Epidermal melanocyte (primary cell): ENCODE data around the gene PPP6R3.
"Not testable (repeated sequence)": the region's sequence is repeated elsewhere in the genome, so short reads cannot be mapped to it uniquely, and the experiment has no call there.

Source experiments
- DNase-seq: peaks from one replicate; pipeline ENCODE4 v3.0.0; 2011; ENCODE audit warnings: low spot score; ENCODE audit not compliant: insufficient read length

The PPP6R3 gene

DNA sequence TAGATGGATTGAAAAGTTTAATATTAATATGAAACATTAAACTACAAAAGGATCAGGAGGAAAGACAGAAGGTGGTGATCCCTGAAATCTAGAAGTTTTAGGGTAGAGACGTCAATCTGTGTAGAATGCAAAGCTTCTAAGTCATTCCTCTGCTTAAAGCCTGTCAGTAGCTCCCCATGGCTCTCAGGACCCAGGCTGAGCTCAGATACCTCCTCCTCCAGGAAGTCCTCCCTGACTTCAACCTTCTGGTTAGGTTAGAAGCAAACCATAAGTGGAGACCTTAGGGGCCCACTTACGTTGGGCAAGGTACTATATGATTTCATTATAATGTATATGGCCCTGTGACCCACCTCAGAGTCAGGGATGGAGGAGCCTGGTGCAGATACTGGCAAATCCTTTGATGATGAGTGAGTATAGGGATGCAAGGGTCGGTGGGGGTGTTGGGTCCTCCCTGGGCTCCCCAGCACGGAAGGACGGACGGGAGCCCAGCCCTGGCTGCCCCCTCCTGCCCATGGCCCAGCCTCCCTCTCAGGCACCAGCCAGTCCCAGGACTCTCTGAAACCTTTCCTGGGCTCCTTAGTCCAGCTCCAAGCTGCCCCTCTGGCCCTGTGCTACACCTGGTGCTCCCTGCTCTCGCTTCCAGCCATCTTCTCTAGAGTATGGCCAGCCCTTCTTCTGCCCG lies 3.2 kb upstream of the PPP6R3 start:
- DNase-seq = no peak

DNA sequence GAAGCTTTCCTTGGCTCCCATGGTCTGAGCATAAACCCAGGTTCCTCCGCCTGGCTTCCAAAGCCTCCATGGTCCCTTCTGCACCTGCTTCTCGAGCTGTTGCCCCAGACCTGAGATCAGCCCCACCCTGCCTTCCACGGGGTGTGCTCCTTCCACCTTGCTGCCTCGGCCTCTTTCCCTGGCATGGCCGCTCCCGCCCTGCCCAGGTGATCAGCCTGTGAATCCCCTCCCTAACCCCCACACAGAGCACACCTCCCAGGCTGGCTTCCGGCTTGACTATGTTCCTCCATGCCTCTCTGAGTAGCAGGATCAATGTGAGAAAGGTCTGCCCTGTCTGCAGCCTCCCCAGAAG lies 2.7 kb upstream of the PPP6R3 start:
- no peak for DNase-seq

DNA sequence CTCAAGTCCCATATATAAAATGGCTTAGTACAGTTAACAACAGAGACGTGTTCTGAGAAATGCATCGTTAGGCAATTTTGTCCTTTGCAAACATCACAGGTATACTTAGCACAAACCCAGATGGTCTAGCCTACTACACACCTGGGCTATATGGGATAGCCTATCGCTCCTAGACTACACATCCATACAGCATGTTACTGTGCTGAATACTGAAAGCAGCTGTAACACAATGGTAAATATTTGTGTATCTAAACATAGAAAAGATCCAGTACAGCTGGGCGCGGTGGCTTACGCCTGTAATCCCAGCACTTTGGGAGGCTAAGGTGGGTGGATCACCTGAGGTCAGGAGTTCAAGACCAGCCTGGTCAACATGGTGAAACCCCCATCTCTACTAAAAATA lies 2.2 kb upstream of the PPP6R3 start:
- DNase-seq = not testable (repeated sequence)

DNA sequence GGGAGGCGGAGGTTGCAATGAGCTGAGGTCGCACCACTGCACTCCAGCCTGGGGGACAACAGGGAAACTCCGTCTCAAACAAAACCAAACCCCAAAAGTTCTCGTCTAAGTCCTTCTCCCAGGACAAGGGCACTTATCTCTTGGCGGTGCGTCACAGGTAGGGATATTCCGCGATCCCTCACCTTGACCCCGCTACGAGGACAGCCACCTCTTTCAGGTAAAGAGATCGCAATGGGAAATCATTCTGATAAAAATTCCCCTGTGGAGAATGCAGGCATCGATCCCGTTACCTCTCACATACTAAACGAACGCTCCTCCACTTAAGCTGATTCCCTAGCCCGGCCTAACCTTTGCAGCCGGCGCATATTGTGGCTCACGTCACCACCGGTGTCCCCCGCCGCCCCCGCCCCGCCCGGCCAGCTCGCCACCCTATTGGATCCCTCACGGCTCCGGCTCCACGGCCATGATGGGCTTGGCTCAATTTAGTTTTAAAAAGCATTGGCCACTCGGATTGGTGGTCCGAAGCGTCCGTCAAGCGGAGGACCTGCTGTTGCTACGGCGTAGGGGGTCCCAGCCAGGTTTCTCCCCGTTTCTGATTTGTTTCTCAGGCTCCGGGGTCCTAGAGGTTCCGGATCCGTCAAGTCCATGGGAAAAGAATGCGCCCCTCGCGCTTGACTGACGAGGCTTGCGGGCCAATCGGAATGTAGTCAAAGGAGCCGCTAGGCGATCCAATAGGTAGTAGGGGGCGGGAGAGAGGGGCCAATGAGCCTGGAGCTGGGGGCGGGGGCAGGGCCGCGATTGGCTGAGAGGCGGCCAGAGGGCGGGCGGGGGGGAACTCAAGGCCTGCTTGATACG lies 439 bp upstream of the PPP6R3 start:
- DNase-seq = peak; percentile 98

DNA sequence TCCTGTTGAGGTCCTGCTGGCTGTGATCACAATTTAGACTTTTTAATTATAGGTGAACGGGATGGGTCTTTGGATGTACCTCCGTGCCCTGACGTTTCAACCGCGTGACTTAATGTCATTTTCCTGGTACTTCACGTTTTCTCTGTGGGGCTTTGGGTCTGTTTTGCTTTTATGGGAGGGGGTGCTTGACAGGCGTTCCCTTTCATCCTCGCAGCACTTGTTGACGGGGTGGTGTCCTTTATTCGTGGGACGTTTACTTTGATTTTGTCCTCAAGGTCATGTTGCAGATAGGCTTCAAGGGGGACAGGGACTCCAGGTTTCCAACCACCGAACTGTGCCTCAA lies 994 bp downstream of the PPP6R3 start:
- no peak for DNase-seq

DNA sequence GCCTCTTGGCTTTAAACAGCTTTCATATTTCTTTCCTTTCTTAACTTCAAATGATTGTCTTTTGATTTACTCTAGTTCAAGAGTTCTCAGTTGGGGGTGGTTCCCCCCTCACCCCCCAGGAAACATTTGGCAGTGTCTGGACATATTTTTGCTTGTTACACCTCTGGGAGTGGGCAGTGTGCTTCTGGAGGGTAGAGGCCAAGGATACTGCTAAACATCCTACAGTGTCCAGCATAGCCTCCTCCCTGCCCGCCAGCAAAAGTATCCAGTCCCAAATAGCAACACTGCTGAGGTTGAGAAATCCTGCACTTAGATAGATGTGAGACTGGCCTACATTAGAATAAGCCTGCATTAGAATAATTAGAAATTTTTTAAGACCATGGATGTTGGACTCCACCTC lies 3.2 kb downstream of the PPP6R3 start:
- DNase-seq = no peak

DNA sequence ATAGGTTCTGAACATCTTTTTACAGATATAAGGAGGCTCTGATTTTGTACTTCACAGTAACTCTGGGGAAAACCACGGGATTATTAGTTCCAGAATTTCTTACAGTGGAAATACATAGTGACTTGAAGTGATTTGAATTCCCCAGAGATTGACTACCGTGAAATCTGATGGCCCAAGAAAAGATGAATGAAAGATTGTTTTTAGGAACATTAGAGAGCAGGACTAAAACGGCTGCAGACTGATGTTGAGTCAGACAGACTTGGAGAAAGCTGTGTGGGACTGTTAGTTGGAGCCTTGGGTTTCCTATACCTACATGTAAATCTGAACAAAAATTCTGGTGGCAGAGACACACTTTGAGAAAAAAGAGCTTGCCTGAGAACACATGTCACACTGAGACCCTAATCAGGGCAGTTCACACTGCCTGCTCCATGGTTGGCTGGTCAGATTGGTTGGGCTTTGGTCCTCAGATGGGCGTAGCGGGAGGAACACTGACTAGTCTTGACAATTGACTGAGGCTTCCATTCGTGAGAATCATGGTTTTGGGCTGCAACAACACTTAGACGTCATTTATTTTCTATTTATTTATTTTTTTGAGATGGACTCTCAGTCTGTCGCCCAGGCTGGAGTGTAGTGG lies 6.8 kb downstream of the PPP6R3 start:
- DNase-seq = no peak

DNA sequence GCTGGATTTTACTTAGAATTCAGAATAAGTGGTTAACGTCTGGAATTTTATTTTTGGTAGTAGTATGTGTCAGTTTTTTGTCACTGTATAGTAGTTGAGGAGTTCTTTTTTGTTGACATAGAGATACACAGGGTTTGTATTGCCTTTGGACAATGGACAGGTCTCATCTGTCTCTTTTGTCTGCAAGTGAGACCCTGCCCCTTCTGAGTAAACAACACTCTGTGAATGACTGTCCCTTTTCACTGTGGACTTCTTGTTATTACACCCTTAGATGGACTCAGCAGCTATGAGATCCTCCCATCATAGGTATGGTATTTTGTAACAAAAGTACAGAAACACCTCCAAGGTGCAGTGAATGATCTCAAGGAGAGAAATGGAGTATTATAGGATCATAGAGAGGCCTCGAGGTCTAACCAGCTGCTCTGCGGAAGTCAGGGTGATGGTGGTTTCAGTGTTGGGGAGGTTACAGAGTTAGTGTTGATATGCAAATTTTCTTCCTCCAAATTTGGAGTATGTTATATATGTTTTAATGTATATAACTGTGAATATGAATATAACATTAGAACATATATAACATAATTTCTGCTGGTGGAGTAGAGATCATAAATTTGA lies 7.8 kb downstream of the PPP6R3 start:
- DNase-seq = no peak

DNA sequence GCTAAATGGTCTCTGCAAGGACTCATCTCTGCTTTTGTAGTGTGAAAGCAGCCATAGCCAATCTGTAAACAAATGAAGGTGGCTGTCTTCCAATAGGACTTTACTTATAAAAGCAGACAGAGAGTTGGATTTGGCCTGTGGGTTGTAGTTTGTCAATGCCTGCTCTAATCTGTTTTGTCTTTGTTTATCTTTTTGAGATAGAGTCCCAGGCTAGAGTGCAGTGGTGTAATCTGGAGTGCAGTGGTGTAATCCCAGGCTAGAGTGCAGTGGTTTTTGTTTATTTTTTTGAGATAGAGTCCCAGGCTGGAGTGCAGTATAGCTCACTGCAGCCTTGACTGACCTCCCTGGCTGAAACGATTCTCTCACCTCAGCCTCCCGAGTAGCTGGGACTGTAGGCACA lies 8.6 kb downstream of the PPP6R3 start:
- no peak for DNase-seq

DNA sequence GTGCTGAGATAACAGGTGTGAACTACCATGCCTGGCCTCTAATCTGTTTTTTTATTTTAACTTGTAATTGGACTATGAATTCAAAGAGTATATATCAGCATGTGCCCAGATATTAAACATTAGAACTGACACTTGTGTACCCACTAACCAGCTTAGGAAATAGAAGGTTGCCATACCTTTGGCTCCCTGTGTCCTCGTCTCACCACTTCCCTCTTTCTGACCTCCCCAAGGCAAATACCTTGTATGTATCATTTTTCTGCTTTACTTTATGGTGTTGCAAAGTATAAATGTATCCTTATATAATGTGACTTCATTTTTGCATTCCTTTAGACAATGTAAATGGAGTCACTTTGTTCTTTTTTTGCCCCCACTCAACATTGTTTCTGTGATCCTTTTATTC lies 9.1 kb downstream of the PPP6R3 start:
- DNase-seq = no peak

DNA sequence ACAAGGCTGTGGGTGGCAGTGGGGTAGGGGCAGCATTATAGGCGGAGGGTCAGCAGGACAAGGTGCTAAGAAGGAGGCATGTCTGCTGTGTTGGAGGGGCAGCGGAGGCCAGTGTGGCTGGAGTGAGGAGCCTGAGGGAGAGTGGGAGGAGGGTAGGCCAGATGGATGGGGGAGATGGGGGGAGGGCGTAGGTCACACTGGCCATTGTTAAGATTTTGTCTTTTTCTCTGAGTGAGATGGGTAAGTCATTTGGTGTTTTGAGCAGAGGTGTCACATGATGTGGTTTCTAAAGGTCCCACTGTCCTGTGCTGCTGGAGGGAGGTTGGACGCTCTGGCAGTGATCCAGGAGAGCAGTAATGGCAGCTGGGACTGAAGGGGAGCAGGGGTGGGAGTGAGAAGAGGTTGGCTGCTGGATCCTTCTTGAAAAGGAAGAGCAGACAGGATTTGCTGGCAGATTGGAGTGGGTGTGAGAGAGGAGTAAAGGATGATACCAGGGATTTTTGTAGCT lies 9.8 kb downstream of the PPP6R3 start:
- no peak for DNase-seq

DNA sequence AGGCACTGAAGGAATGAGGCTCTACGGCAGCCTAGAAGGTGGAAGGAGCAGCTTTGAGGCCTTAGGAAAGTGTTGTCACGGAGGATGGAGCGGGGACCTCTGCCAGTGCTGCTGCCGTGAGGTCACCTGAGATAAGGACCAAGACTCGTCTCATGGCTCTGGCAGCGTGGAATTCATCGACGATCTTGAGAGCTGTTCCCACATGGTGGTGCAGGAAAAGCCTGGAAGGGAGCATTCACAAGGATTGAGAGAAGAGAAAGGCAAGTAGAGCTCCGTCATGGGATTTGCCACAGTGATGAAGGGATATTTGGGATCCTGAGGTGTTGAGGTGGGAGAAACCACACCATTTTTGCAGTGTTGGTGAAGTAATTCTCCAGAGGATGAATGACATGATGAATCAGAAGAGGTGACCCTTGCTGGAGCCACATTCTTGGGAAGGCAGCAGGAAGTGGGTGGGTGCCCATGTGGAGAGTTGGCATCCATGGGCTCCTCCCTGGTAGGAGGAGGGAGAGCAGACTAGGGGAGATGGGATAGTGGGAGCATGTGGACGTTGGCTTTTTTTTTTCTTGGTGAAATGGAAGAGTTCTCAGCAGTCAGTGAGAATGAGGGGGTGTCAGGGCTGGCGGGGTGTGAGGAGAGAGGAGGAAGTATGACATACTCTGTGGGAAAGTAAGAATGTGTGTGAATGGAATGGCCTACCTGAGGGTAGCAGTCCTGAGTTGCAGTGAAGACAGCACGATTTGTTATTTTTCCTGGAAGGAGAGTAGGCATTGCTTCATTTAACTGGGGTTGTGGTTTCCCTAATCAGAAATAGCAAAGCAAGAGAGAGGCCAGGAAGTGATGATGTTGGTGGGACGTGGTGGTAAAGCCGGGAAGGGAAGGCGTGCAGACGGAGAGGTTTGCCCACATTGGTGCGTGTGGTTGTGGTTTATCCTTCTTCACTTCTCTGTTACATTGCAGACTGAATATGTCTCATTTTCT lies 11.1 kb downstream of the PPP6R3 start:
- DNase-seq = no peak

DNA sequence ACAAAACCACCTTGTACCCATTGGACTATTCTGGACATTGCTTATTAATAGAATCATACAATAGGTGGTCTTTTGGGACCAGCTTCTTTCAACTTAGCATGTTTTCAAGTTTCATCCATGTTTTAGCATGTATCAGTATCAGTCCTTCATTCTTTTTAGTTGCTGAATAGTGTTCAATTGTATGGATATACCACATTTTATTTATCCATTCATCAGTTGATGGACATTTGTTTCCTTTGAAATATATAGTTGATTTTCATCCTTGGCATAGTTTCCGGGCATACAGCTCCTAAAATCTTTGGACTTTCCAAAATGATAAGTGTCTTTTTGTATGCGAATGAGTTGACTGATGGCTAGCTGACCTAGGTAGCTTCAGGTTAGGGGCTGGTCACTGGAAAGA lies 12.2 kb downstream of the PPP6R3 start:
- no peak for DNase-seq

DNA sequence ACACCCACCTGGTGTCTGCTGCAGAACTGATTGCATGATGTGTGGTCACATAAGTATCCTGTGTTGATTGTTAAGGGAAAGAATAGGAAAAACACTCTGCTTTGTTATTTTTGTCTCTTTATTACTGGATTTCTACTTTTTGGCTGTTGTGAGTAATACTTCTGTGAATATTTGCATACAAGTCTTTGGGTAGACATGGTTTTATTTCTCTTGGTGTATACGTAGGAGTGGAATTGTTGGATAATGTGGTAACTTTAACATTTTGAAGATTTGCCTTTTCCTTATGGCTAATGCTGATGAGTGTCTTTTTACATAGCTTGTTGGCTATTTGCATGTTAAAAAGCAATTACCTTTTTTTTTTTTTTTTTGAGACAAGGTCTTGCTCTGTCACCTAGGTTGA lies 13.1 kb downstream of the PPP6R3 start:
- DNase-seq = no peak

DNA sequence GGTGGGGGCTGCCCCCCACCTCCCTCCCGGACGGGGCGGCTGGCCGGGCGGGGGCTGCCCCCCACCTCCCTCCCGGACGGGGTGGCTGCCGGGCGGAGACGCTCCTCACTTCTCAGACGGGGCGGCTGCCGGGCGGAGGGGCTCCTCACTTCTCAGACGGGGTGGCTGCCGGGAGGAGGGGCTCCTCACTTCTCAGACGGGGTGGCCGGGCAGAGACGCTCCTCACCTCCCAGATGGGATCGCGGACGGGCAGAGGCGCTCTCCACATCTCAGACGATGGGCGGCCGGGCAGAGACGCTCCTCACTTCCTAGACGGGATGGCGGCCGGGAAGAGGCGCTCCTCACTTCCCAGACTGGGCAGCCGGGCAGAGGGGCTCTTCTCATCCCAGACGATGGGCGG lies 15.1 kb downstream of the PPP6R3 start:
- DNase-seq = not testable (repeated sequence)

DNA sequence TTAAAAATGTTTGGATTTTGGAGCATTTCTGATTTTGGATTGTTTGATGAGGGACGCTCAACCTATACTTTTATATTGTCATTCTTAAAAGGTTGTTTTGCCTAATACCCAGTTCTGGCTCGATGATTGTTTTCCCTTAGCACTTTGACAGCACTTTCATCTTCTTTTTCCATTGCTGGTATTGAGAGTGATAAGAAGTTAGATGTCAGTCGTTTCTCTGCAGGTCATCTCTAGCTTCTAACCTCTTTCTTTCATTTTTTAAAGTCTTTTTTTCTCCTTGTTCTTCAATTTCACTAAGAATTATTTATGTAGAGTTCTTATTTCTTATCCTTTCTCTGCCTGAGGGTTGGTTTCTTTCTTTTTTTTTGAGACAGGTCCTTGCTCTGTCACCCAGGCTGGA lies 18.8 kb downstream of the PPP6R3 start:
- no peak for DNase-seq

DNA sequence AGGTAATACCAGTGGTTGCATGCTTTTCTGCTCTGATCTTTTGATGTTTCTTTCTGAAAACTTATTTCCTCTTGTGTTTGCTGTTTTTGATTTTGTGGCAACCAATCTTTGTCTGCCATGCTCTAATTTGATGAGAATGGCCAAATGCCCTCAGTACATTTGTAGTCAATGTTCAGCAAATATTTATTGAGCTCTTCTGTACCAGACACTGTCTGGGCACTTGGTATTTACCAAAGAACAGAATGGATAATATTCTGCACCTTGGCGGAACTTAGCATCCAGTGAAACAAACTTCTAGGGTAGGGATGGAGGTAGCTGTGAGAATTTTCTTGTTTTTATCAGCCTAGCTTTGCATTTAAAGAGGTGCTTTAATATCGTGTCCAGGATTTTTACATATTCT lies 19.6 kb downstream of the PPP6R3 start:
- DNase-seq = no peak

DNA sequence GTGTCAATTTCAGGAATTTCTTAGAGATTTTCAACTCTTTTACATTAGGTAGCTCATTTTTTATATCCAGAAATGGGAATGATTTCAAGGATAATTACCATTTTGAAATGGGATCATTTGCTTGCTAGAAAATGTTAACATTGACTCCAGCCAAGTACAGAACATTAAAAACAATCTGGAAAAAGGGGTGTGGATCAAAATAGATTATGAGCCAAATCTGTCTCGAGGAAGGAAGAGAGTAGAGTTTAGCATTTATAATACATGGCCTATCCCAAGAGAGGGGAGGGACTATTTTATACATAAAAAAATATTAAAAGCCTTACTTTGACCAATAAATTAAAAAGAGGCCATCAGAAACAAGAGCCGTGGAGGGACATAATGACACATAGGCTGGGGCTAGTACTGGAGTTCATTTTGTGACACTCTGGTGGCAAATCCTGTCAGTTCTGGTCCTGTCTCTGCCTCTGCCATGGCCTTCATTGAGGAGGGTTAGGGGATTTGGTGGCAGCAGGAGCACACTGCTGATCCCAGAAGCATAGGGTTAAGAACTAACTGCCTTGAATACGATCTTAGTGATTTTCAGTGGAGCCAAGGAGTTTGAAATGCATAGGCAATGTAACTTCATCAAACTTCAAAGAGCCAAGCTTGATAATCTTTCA lies 20.4 kb downstream of the PPP6R3 start:
- no peak for DNase-seq

DNA sequence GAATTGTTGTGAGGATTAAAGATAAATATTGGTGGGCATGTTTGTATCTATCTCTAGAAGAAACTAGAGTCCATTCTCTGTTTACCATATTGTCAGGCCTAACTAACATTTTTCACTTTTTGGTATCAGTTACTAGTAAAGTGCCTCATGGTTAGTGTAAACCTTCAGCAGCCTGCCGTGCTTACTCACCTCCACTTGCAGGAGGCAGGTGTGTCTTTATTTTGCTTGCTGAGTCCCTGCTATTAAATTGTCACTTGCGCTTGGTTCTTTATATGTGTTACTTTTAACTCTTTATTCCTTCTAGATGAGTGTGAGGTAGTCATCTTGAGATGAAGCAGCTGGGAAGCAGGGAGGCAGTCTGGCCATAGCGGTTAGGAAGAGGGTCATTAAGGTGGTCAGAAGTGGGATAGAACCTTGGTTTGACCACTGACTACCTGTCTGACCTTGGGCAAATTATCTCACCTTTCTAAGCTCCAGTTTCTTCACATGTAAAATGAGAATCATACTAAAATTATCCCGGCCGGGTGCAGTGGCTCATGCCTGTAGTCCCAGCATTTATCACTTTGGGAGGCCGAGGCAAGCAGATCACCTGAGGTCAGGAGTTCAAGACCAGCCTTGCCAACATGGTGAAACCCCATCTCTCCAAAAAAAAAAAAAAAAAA lies 21.2 kb downstream of the PPP6R3 start:
- no peak for DNase-seq

DNA sequence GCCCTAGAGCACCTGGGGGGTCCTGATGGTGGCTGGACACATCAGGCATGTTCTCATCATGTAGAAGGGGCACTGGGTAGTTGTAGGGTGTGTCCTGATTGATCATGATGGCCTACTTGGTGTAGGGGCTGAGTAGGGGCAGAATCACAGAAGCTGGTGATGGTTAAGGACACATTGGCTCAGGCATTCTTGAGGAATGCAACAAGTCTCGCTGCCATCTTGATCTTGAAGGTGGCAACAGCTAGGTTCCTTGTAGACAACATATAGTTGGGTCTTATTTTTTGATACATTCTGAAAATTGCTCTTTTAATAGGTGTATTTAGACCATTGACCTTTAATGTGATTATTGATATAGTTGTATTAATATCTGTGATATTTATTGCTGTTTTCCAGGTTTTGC lies 28.1 kb downstream of the PPP6R3 start:
- DNase-seq = no peak
